Posterior cingulate gyrus (tissue), 11 donors: ENCODE data around the gene KRT4.

Experiments used
- DNase-seq, 10 donors: peaks; one replicate each; pipeline versions ENCODE4 v3.0.0 to v3.0.0-alpha.2; 2020 to 2021; ENCODE audit warnings: mixed read lengths in 3 of 10
- intact Hi-C: fragments of 100-400 bp; cut with DNase I; formaldehyde crosslinking; loops from one replicate; pipeline ENCODE4 v1.15.1; 2023

The KRT4 gene

DNA sequence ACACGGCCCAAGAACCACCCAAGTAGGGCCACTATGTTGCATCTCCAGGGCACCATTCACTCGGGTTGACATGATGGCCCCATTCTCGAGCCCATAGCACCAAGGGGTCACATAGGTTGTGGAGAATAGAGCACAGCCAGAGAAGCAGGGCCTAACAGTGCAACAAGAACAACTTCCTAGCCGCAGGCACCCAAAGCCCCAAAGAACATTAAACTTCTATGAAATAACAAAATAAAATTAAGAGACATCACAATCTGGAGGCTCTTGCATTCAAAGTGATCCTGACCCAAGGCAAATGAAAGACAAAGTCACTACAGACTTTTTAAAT is 1.9 kb downstream of the KRT4 start:
- no peak for DNase-seq
- intact Hi-C loops = no loop called here

DNA sequence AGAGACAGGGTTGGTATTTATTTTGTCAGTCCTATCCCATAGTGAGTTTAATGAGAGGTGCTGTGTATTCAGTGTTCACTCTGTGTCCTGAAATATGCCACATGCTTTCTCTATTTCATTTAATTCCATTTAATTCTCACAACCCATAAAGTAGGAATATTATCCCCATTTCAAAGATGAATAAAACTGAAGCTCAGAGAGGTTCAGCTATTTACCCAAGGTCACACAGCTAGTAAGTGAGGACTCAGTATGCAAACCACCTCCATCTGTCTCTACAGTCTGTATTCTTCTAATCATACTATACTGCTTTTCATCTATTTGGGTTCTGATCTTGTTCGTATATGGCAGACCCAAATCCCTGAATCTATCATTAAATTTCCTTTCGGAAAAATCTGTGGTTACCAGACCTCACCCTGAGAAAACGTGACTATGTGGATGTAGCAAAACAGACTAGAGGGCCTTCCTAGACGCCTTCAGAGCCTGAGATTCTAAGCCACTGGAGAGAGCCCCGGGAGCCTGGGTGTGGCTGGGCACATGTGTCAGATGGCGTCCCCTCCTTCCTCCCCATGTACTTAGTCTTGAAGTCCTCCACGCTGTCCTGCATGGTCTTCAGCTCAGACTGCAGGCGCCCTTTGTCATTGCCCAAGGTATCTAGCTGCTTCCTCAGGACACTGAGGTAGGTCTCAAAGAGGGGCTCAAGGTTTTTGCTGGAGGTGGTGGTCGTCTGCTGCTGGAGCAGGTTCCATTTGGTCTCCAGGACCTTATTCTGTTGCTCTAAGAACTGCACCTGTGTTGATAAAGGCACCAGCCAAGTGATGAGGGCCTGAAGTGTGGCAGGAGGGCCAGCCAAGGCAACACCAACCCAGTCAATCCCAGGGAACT is 2.5 kb downstream of the KRT4 start:
- DNase-seq = peak in 1 of 10 donors; percentile 44
- intact Hi-C loops = no loop called here

DNA sequence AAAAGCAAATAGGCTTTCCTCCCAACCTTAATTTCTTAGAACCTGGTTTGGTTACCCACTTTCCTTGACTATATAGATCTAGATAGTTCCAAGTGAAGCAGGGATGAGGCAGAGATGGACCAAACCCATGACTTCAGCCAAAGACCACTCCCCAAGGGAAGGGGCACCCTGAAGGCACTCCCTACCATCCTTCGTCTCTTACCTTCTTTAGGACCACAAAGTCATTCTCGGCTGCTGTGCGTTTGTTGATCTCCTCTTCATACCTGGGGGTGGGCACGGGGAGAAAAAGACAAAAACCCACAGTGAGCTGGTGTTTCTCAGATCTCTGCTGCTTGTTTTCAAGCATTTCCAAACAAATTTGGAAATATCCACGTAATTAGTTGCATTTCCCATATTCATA is 3.4 kb downstream of the KRT4 start:
- DNase-seq = no peak
- intact Hi-C loops = no loop called here

DNA sequence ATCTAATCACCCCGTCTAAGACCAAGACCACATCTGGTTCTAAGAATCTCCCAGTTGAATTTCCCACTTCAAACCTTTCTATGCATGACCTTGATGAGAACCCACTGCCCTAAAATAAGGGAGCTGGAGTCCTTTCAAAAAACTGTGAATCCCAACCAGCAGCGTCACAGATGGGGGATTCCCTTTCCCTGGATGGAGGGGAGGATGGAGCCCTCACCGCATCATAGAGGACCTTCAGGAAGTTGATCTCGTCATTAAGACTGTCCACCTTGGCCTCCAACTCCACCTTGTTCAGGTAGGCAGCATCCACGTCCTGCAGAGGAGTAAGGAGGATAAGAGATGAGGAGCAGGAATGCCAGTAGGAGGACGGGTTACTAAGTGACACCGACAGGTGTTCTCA is 4.8 kb downstream of the KRT4 start:
- intact Hi-C loops = no loop called here
- DNase-seq = peak in 1 of 10 donors; percentile 42

DNA sequence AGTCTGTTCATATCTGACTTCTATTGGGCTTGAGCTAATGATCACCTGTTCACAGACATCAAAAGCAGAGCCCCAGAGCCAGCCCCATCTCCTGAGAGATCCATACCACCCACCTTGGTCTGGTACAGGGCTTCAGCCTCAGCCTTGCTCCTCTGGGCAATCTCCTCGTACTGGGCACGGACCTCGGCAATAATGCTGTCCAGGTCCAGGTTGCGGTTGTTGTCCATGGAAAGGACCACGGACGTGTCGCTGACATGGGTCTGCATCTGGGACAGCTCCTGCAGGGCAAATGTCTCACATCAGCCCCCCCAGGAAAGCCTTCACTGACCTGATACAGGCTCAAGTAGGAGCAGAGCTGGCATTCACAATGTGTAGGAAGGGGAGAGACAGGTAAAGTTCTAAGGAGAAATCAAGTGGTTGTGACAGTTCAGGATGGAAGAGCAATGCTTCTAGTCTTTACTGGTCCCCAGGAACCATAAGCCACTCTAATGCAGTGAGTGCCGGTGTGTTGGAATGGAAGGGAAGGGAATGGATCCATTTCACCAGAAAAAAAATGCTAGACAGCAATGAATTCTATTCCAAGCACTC is 5.2 kb downstream of the KRT4 start:
- intact Hi-C loops = no loop called here
- DNase-seq = peak in 1 of 10 donors; percentile 48

DNA sequence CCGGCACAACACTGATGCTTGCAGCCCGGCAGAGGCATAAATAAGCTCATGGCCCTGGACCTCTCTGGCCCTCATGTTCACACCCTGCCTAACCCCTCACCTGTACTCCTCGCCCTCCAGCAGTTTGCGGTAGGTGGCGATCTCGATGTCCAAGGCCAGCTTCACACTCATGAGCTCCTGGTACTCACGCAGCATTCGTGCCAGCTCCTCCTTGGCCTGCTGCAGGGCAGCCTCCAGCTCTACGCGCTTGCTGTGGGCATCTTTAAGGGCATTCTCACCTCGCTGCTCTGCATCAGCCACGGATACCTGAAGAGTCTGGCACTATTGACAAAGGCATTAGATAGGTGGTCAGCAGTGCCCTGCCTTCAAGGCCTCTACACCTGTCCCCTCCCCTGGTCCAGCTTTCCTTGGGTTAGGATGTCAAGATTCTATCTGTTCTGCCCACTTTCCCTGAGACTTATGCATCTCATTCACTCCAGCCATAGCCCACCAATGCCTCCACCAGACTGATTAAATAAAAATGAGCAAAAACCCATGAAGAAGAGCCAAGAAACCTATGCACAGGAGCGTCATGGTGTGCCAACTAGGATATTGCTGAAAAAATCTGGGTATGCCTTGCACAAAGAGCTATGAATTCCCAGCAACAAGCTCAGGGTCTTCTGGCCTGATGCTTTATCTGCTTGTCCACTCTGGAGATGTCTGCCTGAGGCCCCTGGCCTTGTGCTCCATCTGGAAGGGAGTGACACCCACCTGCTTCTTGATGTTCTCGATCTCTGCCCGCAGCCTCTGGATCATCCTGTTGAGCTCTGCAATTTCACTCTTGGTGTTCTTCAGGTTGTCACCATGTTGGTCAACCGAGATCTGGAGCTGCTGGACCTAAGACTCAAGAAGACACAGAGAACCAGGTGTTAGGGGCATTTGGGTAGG is 6.1 kb downstream of the KRT4 start:
- intact Hi-C loops = no loop called here
- peak in 1 of 10 donors; percentile 54 for DNase-seq

DNA sequence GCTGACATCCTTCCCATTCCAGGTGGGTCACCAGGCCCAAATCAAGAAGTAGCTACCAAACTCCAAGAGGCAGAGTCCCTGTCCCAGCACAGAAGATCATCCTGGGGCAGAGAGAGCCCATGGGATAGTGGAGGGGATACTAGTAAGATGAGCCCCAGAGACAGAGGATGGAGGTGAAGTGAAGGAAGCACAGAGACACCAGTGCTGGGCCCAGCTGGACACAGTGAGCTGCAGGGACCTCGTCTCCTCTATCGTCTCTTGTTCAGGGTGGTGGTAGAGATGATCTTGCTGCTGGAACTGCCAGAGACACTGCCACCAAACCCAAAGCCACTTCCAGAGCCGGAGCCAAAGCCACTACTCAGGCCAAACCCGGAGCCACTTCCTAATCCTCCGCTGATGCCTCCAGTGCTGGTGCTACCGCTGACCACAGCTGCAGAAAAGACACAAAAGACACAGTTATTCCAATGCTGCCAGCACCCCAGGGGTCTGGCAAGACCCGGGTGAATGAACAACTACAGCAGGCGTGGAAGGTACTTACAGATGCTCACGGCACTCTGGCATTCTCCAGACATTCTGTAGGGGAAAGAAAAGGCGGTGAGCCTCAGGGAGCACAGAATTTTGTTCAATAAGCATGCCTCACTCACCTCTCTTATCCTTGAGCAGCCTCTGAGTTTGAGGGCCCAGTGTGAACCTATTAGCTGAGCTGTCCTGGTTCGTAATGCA is 6.9 kb downstream of the KRT4 start:
- intact Hi-C loops = no loop called here
- peak in 1 of 10 donors; percentile 50 for DNase-seq

DNA sequence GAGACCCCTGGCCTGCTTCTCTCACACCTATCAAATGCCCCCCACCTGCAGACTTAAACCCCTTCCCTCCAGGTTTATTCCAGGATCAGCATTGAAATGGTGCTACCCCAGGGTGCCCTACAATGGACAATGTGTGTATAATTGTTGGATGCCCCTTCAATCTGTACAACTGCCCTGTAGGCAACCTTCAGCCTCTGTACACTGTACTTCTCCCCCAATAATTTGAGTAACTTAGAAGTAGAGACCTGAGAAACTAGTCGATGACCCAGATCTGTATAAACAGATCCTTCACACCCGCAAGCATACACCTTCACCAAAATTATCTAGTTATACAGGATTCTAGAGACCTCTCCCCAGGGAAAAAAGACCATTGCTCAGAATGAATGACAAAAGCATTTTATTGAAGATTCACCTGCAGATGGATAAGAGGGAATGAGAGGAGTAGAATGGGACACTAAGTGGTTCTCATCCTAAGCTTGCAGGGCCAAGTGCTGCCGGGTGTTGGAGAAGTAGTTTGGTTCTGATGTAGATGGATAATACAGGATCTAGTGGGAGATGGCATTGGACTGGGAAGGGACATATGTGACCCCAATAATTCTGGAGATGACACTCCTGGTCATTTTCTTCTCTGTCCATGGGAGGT is 7.6 kb downstream of the KRT4 start:
- DNase-seq = no peak
- intact Hi-C loops = no loop called here

DNA sequence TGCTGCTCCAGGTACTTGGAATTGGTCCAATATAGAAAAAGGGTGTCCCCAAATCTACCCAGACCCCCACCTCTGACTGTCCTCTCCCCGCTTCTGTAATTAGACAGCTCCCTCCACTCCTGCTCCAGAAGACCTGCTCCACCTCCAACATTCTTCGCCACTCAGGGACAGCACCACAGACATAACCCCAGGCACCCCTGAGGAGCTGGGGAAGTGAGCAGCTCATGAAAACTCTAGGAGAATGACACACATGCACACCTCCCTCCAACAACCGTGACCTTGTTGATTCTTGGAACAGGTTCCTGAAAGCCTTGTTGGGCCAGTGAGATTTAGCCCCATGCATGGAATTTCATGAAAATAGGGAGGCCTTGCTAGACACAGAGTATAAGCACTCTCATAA is 8.2 kb downstream of the KRT4 start:
- intact Hi-C loops = no loop called here
- DNase-seq = peak in 1 of 10 donors; percentile 18

DNA sequence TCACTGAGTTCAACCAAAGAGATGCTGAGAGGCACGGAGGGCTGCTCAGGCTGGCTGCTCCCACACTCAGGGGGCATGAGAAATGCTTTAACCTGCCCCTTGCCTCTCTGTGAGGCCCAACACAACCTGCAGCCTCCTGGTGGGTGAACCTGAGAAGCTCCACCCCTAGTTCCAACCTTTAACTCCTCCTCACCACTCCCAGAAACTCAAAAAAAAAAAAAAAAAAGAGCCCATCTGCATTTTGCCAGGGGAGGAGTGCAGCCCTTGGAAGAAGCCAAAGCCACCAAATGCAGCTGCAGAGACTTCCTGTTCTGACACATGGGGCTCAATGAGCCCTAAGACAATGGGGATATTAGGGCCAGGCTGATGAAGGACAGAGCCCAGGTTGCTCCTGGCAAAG is 8.9 kb downstream of the KRT4 start:
- intact Hi-C loops = no loop called here
- peak in 1 of 10 donors; percentile 66 for DNase-seq

DNA sequence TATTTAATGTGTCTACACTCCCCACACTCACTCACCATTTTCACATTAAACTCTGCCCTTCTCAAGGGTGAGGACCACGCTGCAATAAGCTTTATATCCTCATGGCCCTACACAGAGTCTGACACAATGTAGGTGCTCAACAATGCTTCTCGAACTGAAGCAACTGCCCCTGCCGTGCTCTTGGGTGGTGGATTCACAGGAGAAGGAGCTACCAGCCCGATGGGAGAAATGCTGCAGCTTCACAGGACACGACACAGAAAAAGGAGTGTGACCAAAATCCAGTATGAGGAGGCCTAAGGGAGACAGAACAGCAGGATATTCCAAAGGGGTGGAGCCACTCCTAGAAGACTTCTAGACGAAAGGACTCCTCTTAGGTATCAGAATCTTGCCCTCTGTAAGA is 11.5 kb downstream of the KRT4 start:
- DNase-seq = no peak
- intact Hi-C loops = no loop called here

DNA sequence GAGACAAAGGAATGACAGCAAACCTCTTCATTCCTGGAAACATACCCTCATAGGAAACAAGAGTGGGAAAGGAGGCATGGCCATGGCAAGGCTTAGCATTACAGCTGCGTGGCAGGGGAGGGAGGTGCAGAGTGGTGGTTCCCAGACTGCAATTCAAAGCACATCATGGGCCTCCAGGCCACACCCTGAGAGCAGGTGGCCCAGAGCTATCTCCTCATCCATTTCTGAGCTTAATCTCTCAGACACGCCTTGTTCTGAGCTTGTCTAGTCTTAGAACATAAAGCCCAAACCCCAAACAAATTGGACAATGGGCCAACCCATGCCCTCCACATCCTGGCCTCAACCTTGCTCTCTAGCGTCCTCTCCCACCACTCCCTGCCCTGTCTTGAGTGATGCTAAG is 12.1 kb downstream of the KRT4 start:
- DNase-seq = peak in 1 of 10 donors; percentile 24
- intact Hi-C loops = no loop called here

DNA sequence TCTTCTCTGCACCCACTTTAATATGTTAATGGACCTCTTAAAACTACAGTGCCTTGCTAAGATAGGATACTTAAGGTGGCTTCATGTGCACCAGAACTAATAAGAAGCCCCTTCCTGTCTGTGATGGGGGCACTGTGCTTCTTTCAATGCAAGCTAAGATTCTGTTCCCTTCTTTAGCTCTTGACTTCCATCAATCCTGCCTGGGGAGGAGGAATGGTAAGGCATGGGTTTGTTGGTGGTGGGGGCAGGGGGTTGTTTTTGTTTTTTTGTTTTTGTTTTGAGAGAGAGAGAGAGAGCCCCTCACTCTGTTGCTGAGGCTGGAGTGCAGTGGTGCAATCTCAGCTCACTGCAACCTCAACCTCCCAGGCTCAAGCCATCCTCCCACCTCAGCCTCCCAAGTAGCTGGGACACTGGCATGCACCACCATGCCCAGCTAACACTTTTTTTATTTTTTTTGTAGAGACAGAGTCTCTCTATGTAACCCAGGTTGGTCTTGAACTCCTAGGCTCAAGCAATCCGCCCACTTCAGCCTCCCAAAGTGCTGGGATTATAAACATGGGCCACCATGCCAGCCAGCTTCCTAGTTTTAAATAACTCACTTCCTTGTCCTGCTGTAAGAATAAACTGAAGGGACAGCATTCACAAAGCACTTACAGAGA is 13.5 kb downstream of the KRT4 start:
- intact Hi-C loops = no loop called here
- DNase-seq = peak in 1 of 10 donors; percentile 39

DNA sequence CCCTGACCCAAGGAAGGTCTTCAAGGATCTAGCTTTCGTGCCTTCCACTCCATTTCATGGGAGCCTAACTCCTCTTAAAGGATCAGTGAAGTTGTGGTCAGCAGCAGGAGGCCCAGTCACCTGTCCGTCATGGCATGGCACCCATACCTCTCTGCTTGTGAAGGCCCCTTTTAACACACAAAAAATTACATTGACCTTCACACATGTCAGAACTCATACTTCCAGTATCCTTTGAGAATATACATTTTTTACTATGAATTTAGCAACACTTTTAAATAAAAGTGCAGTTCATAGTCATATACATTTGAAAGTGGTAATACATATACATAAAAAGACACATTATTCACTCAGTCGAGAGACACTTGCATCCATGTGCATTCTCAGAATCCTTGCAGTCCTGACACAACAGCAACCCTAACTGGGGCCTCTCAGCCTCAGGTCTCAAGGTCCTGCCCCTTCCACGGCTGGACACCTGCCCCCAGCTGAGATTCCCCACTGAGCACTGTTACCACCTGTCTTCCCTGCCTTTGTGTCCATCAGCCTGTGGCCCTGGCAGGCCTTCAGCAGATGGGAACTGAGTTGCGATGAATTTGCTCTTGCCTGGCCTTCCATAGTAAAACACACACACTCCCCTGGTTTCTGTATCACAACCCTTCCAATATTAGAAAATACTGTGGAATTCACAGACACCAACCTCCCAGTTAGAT is 14.3 kb downstream of the KRT4 start:
- intact Hi-C loops = no loop called here
- peak in 1 of 10 donors; percentile 25 for DNase-seq

DNA sequence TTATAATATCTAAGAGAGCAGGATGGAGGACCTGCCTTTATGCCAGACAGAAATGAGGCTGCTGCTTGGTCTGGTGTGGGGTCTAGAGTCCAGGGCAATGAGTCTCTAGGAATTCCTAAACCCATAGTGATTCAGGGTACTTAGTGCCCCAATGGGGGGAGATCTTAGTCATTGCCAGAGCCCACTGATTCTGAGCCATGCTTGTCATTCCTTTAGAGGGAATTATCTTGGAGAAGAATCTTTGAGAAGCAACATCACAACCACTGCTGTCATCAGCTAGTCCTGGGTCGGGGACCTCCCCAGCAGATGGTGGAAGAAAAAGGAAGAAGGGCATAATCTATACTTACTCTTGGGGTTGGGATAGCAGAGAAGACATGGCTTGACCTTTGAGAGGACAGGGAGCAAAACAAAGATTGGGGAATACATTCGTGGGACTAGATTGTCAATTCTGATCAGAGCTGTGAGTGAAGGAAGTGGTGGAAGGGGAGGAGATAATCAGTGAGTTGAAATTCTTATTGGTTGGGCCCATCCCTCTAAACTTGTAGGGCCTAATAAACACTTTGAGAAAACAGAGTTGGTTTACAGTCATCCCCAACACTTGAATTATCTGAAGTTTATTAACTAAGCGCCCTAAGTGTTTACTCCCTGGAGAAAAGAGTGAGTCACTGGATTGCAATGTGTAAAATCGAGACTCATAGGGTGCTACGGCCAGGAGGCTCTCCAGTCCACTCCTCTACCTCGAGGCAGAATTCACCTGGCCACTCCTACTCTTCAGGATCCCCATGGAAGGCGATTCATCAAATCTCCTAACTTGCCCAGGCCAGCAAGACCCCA is 15.0 kb downstream of the KRT4 start:
- intact Hi-C loops = no loop called here
- DNase-seq = peak in 1 of 10 donors; percentile 9

DNA sequence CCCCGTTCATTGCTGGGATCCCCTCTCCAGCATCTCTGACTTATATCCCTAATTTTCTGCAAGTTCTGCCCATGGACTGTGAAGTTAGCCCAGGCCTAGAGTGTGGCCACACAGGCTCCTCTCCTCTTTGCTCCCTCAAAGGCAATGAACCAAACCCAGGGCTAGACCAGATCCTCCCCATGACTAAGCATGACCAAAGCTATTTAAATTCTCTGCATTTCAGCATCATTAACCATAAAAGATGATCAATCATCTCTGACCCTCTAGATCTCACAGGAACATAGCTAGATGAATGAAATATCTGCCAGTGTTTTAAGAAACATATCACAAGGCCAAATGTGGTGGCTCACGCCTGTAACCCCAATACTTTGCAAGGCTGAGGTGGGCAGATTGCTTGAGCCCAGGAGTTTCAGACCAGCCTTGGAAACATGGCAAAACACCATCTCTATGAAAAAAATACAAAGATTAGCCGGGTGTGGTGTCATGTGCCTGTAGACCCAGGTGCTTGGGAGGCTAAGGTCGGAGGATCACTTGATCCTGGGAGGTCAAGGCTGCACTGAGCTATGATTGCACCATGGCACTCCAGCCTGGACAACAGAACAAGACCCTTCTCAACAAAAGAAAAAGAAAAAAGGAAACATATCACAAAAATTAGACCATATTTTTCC is 15.8 kb downstream of the KRT4 start:
- DNase-seq = peak in 1 of 10 donors; percentile 27
- intact Hi-C loops = no loop called here

DNA sequence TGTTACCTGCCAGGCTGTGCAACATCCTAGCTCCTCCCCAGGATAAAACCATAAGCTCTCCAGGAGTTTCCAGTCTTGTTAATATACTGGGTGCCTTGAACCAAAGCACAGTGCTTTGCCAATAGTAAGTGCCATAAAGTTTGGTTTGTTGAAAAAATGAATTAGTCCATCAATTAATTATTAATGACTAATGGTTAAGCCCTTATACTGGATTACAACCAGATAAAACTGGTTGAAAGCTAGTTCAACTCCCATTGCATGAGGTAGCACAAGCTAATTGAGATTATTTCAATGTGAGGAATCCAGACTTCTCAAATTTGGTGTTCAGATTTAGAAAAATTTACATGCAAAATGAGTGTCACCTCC is 16.4 kb downstream of the KRT4 start:
- DNase-seq = no peak
- intact Hi-C loops = no loop called here
